Ishikawa (cell line): Measurements from ENCODE around the gene PRKCH.

Experiments used
- CEBPB ChIP-seq: IDR thresholded peaks from 2 replicates; pipeline ENCODE4 v1.6.1; 2012
- CREB1 ChIP-seq: IDR thresholded peaks from 2 replicates; pipeline ENCODE4 v1.6.1; 2012; ENCODE audit warnings: low read depth
- EGR1 ChIP-seq: IDR thresholded peaks from 2 replicates; pipeline ENCODE4 v1.6.1; 2012
- EP300 ChIP-seq: IDR thresholded peaks from 2 replicates; pipeline ENCODE4 v1.6.1; 2012; ENCODE audit warnings: borderline replicate concordance
- FOXM1 ChIP-seq: IDR thresholded peaks from 2 replicates; pipeline ENCODE4 v1.6.1; 2012; ENCODE audit warnings: low read depth, borderline replicate concordance
- NFIC ChIP-seq: IDR thresholded peaks from 2 replicates; pipeline ENCODE4 v1.6.1; 2012
- RAD21 ChIP-seq: IDR thresholded peaks from 2 replicates; pipeline ENCODE4 v1.6.1; 2012; ENCODE audit warnings: low read depth
- TAF1 ChIP-seq: IDR thresholded peaks from 2 replicates; pipeline ENCODE4 v1.6.1; 2012; ENCODE audit warnings: low read depth, mild to moderate bottlenecking
- TCF12 ChIP-seq: IDR thresholded peaks from 2 replicates; pipeline ENCODE4 v1.6.1; 2012; ENCODE audit warnings: low read depth
- TEAD4 ChIP-seq: IDR thresholded peaks from 2 replicates; pipeline ENCODE4 v1.6.1; 2012
- YY1 ChIP-seq: IDR thresholded peaks from 2 replicates; pipeline ENCODE4 v1.6.1; 2012; ENCODE audit warnings: low read depth
- ZBTB7A ChIP-seq: IDR thresholded peaks from 2 replicates; pipeline ENCODE4 v1.6.1; 2012; ENCODE audit warnings: low read depth
- TF ChIP-seq, protein P1 (sequence below): IDR thresholded peaks from 2 replicates; pipeline ENCODE4 v1.6.1; 2012
- TF ChIP-seq, protein P2 (sequence below): IDR thresholded peaks from 2 replicates; pipeline ENCODE4 v1.6.1; 2012; ENCODE audit warnings: low read depth, mild to moderate bottlenecking
- TF ChIP-seq, protein P3 (sequence below): IDR thresholded peaks from 2 replicates; pipeline ENCODE4 v1.6.1; 2012

Gene PRKCH

GRCh38 chr14:61328626-61329262 lies 7.4 kb downstream of the PRKCH start:
- TF ChIP-seq RAD21 (no peak), NFIC (no peak), CEBPB (no peak), ZBTB7A (no peak)

GRCh38 chr14:61329478-61330051 lies 8.2 kb downstream of the PRKCH start:
- TF ChIP-seq TEAD4 (no peak), TCF12 (no peak), RAD21 (no peak), EGR1 (no peak), FOXM1 (no peak), YY1 (no peak), CEBPB (no peak), TAF1 (no peak), ZBTB7A (no peak), NFIC (no peak), CREB1 (no peak), EP300 (no peak)
- TF ChIP-seq, protein P1, sequence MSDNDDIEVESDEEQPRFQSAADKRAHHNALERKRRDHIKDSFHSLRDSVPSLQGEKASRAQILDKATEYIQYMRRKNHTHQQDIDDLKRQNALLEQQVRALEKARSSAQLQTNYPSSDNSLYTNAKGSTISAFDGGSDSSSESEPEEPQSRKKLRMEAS, result no peak
- TF ChIP-seq, protein P2, sequence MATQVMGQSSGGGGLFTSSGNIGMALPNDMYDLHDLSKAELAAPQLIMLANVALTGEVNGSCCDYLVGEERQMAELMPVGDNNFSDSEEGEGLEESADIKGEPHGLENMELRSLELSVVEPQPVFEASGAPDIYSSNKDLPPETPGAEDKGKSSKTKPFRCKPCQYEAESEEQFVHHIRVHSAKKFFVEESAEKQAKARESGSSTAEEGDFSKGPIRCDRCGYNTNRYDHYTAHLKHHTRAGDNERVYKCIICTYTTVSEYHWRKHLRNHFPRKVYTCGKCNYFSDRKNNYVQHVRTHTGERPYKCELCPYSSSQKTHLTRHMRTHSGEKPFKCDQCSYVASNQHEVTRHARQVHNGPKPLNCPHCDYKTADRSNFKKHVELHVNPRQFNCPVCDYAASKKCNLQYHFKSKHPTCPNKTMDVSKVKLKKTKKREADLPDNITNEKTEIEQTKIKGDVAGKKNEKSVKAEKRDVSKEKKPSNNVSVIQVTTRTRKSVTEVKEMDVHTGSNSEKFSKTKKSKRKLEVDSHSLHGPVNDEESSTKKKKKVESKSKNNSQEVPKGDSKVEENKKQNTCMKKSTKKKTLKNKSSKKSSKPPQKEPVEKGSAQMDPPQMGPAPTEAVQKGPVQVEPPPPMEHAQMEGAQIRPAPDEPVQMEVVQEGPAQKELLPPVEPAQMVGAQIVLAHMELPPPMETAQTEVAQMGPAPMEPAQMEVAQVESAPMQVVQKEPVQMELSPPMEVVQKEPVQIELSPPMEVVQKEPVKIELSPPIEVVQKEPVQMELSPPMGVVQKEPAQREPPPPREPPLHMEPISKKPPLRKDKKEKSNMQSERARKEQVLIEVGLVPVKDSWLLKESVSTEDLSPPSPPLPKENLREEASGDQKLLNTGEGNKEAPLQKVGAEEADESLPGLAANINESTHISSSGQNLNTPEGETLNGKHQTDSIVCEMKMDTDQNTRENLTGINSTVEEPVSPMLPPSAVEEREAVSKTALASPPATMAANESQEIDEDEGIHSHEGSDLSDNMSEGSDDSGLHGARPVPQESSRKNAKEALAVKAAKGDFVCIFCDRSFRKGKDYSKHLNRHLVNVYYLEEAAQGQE, result no peak
- TF ChIP-seq, protein P3, sequence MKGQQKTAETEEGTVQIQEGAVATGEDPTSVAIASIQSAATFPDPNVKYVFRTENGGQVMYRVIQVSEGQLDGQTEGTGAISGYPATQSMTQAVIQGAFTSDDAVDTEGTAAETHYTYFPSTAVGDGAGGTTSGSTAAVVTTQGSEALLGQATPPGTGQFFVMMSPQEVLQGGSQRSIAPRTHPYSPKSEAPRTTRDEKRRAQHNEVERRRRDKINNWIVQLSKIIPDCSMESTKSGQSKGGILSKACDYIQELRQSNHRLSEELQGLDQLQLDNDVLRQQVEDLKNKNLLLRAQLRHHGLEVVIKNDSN, result no peak

DNA sequence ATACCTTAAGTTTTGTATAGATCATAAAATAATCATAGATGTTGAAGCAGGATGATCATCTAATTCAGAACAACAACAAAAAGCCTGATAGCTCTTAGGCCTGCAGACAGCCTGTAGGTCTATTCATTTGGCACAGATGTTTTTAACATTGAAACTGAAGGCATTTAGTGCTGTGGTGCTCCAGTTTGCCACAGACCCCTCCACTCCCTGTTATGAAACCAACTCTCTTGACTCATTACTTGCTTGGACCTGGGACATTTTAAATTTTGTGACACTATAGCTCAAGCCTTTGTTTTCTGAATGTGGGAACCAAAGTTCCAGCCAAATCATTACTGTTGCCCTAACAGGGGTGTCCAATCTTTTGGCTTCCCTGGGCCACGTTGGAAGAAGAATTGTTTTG lies 9.1 kb downstream of the PRKCH start:
- TF ChIP-seq EGR1 (no peak), NFIC (no peak), TEAD4 (no peak), ZBTB7A (no peak), TCF12 (no peak), CEBPB (no peak), YY1 (no peak), FOXM1 (no peak), TAF1 (no peak), EP300 (no peak), RAD21 (no peak), CREB1 (no peak)
- TF ChIP-seq, protein P1, result no peak
- TF ChIP-seq, protein P3, result no peak
- TF ChIP-seq, protein P2, result no peak

GRCh38 chr14:61331992-61332657 lies 10.7 kb downstream of the PRKCH start:
- TF ChIP-seq, protein P1, result no peak
- no peak for TF ChIP-seq TCF12
- no peak for TF ChIP-seq RAD21
- no peak for TF ChIP-seq ZBTB7A
- no peak for TF ChIP-seq EGR1
- TF ChIP-seq, protein P3, result no peak
- no peak for TF ChIP-seq CREB1
- no peak for TF ChIP-seq EP300
- no peak for TF ChIP-seq NFIC
- no peak for TF ChIP-seq CEBPB
- no peak for TF ChIP-seq YY1

DNA sequence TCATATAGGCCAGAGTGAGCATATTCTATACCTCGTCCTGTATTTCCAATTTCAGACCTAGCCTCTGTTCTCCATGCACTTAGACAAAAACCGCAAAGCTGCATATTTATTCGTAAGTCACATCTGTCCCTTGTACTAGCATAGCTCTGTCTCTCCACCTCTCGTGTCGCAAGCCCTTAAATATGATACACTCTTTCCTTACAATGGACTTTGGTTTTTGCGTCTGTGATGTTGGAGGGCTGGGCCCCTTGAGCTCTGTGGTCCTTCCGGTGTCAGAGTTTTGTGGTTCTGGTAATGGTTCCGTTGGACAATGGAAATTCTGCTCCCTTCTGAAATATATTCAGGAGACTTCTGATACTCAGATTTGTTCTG lies 11.3 kb downstream of the PRKCH start:
- TF ChIP-seq CEBPB (no peak), TAF1 (no peak), CREB1 (no peak), NFIC (no peak), TCF12 (no peak), TEAD4 (no peak), EP300 (no peak), FOXM1 (no peak)
- TF ChIP-seq, protein P2, result no peak
- TF ChIP-seq, protein P3, result no peak
- TF ChIP-seq, protein P1, result no peak
